ENCODE measurements around the gene RAMP3. TPM values are rescaled to one million over a fixed set of nuclear protein-coding genes. Genes with fewer than 3 reads are reported as not detected.

RAMP3 gene
- polyA plus RNA-seq, 3 donors, result not detected

DNA sequence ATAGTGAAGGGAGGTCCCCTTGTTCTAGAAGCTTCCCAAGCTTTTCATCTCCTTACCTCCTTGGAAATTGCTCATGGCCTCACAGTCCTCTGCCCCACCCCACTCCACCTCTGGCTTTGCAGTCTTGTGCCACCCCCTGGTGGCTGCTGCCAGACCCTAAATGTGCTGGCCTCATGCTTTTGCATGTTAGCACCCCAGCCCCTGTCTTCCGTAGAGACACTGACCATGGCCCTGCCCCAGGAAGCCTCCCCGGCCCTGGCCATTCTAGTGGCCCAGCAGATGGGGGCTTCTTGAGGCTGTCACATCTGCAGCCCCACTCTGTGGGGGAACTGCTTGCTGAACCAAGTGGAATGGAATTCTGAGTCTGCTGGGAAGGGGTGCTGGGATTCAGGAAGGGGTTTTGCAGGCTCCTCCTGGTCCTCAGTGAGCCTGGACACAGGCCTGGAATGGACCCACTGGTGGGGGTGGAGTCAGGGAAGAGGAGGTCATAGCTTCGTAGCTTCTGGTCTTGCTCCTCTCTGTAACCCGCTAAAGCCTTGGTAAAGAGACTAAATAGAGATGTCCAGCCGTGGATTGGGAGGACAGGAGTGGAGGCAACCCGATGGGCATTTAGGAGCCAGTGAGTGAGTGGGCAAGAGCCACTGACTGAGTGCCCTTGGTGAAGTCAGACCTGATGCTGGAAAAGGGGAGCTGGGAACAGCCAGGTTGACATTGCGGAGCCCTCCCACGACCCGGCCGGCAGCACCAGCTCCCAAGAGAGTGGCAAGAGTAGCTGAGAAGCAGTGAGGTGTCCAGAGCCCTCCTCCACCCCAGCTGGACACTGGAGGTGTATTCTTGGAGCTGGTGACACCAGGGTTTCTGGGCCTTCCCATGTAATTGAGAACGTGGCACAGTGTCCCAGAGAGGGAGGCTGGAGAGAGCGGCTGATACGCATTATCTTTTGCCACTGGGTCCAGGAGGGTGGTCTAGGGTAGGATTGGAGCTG, 20.9 kb downstream of the RAMP3 start:
- DNase-seq, result no peak
- no peaks in the 10 kb centered on the region for H3K4me1 ChIP-seq (ENCODE audit: control insufficient read depth in 1 of 2, insufficient read depth in 2 of 2, low read length in 2 of 2)
- intact Hi-C loops (cut with micrococcal nuclease), result no loop called here
- H3K36me3 ChIP-seq (replicated peaks in 1 of 2; ENCODE audit: control insufficient read depth in 1 of 2, insufficient read depth in 2 of 2, low read length in 2 of 2), result no peaks in the 10 kb centered on the region
- H4K20me1 ChIP-seq (ENCODE audit: insufficient read depth, low read length), result no peaks in the 10 kb centered on the region
- no peak for TF ChIP-seq CTCF (IDR thresholded peaks at IDR 0.05)
- no peak overlapping the region for H3K4me2 ChIP-seq (replicated peaks; ENCODE audit: extremely low read depth, low read length, poor library complexity, severe bottlenecking)
- H3K4me3 Mint-ChIP-seq, result no peak overlapping the region
- H3K27ac Mint-ChIP-seq, result no peak overlapping the region
- no peak overlapping the region for H2AFZ ChIP-seq (ENCODE audit: insufficient read depth, low read depth, low read length, poor library complexity, severe bottlenecking)
- H3K9ac ChIP-seq (ENCODE audit: insufficient read depth, low read length, poor library complexity, severe bottlenecking), result no peak overlapping the region
- no peaks in the 10 kb centered on the region for H3K9me3 ChIP-seq (replicated peaks in 1 of 2; ENCODE audit: control insufficient read depth in 1 of 2, insufficient read depth in 1 of 2, low read length in 2 of 2)
- no peaks in the 10 kb centered on the region for H3K27me3 ChIP-seq (ENCODE audit: control insufficient read depth in 2 of 2, insufficient read depth in 2 of 2, low read length in 2 of 2)
- no peaks in the 10 kb centered on the region for H3K79me2 ChIP-seq (ENCODE audit: insufficient read depth, low read length)
- peaks cover 15 to 24% (median 18%) of the 10 kb centered on the region in 3 donors for H3K27me3 Mint-ChIP-seq (ENCODE audit: low read depth in 3 of 3)
- H3K4me3 ChIP-seq (replicated peaks in 1 of 3; ENCODE audit: low read depth in 2 of 3, low read length in 3 of 3), result no peak overlapping the region
- no peaks in the 10 kb centered on the region for H3K9me3 Mint-ChIP-seq
- 84% methylated on average over 9 of the region's 13 CpGs for WGBS (ENCODE audit: insufficient coverage)
- no peaks in the 10 kb centered on the region for H3K36me3 Mint-ChIP-seq
- no peaks in the 10 kb centered on the region for H3K4me1 Mint-ChIP-seq
- no peak overlapping the region for H3K27ac ChIP-seq (ENCODE audit: low read depth in 1 of 2, low read length in 2 of 2)

- Histone ChIP-seq H3K4me1 (ENCODE audit: control insufficient read depth in 1 of 2, insufficient read depth in 2 of 2, low read length in 2 of 2) (no peaks in the 10 kb centered on the region), H3K4me3 (replicated peaks in 1 of 3; ENCODE audit: low read depth in 2 of 3, low read length in 3 of 3) (no peak overlapping the region), H2AFZ (ENCODE audit: insufficient read depth, low read depth, low read length, poor library complexity, severe bottlenecking) (no peak overlapping the region), H3K27ac (ENCODE audit: low read depth in 1 of 2, low read length in 2 of 2) (no peak overlapping the region), H3K9ac (ENCODE audit: insufficient read depth, low read length, poor library complexity, severe bottlenecking) (no peak overlapping the region), H3K27me3 (ENCODE audit: control insufficient read depth in 2 of 2, insufficient read depth in 2 of 2, low read length in 2 of 2) (no peaks in the 10 kb centered on the region), H3K79me2 (ENCODE audit: insufficient read depth, low read length) (no peaks in the 10 kb centered on the region), H3K36me3 (replicated peaks in 1 of 2; ENCODE audit: control insufficient read depth in 1 of 2, insufficient read depth in 2 of 2, low read length in 2 of 2) (no peaks in the 10 kb centered on the region), H3K4me2 (replicated peaks; ENCODE audit: extremely low read depth, low read length, poor library complexity, severe bottlenecking) (no peak overlapping the region), H4K20me1 (ENCODE audit: insufficient read depth, low read length) (no peaks in the 10 kb centered on the region), H3K9me3 (replicated peaks in 1 of 2; ENCODE audit: control insufficient read depth in 1 of 2, insufficient read depth in 1 of 2, low read length in 2 of 2) (no peaks in the 10 kb centered on the region)
- DNase-seq, result no peak
- WGBS (ENCODE audit: insufficient coverage), result 100% methylated on average over 5 of the region's 9 CpGs
- TF ChIP-seq CTCF (IDR thresholded peaks at IDR 0.05), result no peak
- Mint-ChIP-seq H3K27ac (no peak overlapping the region), H3K36me3 (no peaks in the 10 kb centered on the region), H3K9me3 (no peaks in the 10 kb centered on the region), H3K27me3 (ENCODE audit: low read depth in 3 of 3) (peaks cover 11 to 22% (median 17%) of the 10 kb centered on the region in 3 donors), H3K4me1 (no peaks in the 10 kb centered on the region), H3K4me3 (no peak overlapping the region)
- intact Hi-C loops (cut with micrococcal nuclease), result no loop called here
Observed at GRCh38 chr7:45179666-45180065, 22.1 kb downstream of the RAMP3 start.
